Measurements from ENCODE around the gene FCN3. TPM values are rescaled to one million over a fixed set of nuclear protein-coding genes. Genes with fewer than 3 reads are reported as not detected.
A peak's percentile ranks its signal among the peaks of the same experiment; 100 is the strongest.
"Not testable (repeated sequence)": the region's sequence is repeated elsewhere in the genome, so short reads cannot be mapped to it uniquely, and the experiment has no call there.

The FCN3 gene
- polyA plus RNA-seq (ENCODE audit: insufficient read depth in 1 of 5, insufficient read length in 5 of 5, low replicate concordance in 1 of 5): 10 to 100 TPM; 13.8 to 18.8 (median 17.4) TPM
- long read RNA-seq, donor 1, partial matches to known transcripts: 0 of 5 reads
- long read RNA-seq, donor 1, other reads (novel, unspliced or antisense): 0 of 5 reads
- long read RNA-seq, donor 2, transcript FCN3-201 (8 exons, 1,030 nt): major isoform, 7 of 7 reads
- long read RNA-seq, donor 2, partial matches to known transcripts: 0 of 7 reads
- long read RNA-seq, donor 2, other reads (novel, unspliced or antisense): 0 of 7 reads
- long read RNA-seq, donor 3, partial matches to known transcripts: 0 of 7 reads
- long read RNA-seq, donor 3, other reads (novel, unspliced or antisense): 0 of 7 reads
- long read RNA-seq, donor 4, partial matches to known transcripts: 0 of 2 reads
- long read RNA-seq, donor 4, other reads (novel, unspliced or antisense): 0 of 2 reads
- long read RNA-seq, donor 5, transcript FCN3-201 (8 exons, 1,030 nt): major isoform, 5 of 10 reads
- long read RNA-seq, donor 5, partial matches to known transcripts: 0 of 10 reads
- long read RNA-seq, donor 5, other reads (novel, unspliced or antisense): 0 of 10 reads
- long read RNA-seq, donor 6, transcript FCN3-201 (8 exons, 1,030 nt): major isoform, 8 of 12 reads
- long read RNA-seq, donor 6, partial matches to known transcripts: 0 of 12 reads
- long read RNA-seq, donor 6, other reads (novel, unspliced or antisense): 0 of 12 reads
- long read RNA-seq, donor 7, transcript FCN3-201 (8 exons, 1,030 nt): major isoform, 5 of 6 reads
- long read RNA-seq, donor 7, partial matches to known transcripts: 0 of 6 reads
- long read RNA-seq, donor 7, other reads (novel, unspliced or antisense): 0 of 6 reads
- long read RNA-seq, donor 8, partial matches to known transcripts: 0 of 4 reads
- long read RNA-seq, donor 8, other reads (novel, unspliced or antisense): 0 of 4 reads

- no peak for DNase-seq
Observed at GRCh38 chr1:27374362-27375086, at the start of gene FCN3. Gene FCN3 (minus strand): TSS chr1:27374824. CDS start chr1:27374818, 6 bp downstream.

- no peak for DNase-seq
Observed at GRCh38 chr1:27423709-27424108, 49.1 kb upstream of the FCN3 start.

GRCh38 chr1:27418326-27419185 is 43.9 kb upstream of the FCN3 start:
- no peak for DNase-seq

- no peak for DNase-seq
Observed at GRCh38 chr1:27417713-27418112, 43.1 kb upstream of the FCN3 start.

- no peak for DNase-seq
Observed at GRCh38 chr1:27416387-27417111, 41.9 kb upstream of the FCN3 start.

- DNase-seq: no peak
Observed at GRCh38 chr1:27414091-27414490, 39.5 kb upstream of the FCN3 start.

GRCh38 chr1:27413004-27413403 is 38.4 kb upstream of the FCN3 start:
- DNase-seq: no peak

GRCh38 chr1:27412502-27412901 is 37.9 kb upstream of the FCN3 start:
- DNase-seq: no peak

GRCh38 chr1:27410709-27411108 is 36.1 kb upstream of the FCN3 start:
- DNase-seq: no peak

- DNase-seq: no peak
Observed at GRCh38 chr1:27409669-27410068, 35.0 kb upstream of the FCN3 start.

- DNase-seq: no peak
Observed at GRCh38 chr1:27408151-27408550, 33.5 kb upstream of the FCN3 start.

GRCh38 chr1:27406791-27407190 is 32.2 kb upstream of the FCN3 start:
- DNase-seq: not testable (repeated sequence)

- no peak for DNase-seq
Observed at GRCh38 chr1:27406362-27406680, 31.7 kb upstream of the FCN3 start.

GRCh38 chr1:27405598-27406361 is 31.2 kb upstream of the FCN3 start:
- DNase-seq: not testable (repeated sequence)

GRCh38 chr1:27405074-27405473 is 30.4 kb upstream of the FCN3 start:
- DNase-seq: no peak

GRCh38 chr1:27403931-27404330 is 29.3 kb upstream of the FCN3 start:
- DNase-seq: no peak

- DNase-seq: peak; percentile 49 to 50
Observed at GRCh38 chr1:27403065-27403726, 28.6 kb upstream of the FCN3 start.

GRCh38 chr1:27402349-27402754 is 27.7 kb upstream of the FCN3 start:
- peak; percentile 46 to 49 for DNase-seq

GRCh38 chr1:27400963-27401341 is 26.3 kb upstream of the FCN3 start:
- no peak for DNase-seq

Measured in right lung (tissue), 10 donors.